NCI-H1930 (cell line): ENCODE data around the gene MLXIPL.
"Not testable (repeated sequence)": the region's sequence is repeated elsewhere in the genome, so short reads cannot be mapped to it uniquely, and the experiment has no call there.

Source experiments
- DNase-seq, 2 experiments: peaks; one replicate each; lab custom pipeline; 2025; lab: John Stamatoyannopoulos, UW

The MLXIPL gene

DNA sequence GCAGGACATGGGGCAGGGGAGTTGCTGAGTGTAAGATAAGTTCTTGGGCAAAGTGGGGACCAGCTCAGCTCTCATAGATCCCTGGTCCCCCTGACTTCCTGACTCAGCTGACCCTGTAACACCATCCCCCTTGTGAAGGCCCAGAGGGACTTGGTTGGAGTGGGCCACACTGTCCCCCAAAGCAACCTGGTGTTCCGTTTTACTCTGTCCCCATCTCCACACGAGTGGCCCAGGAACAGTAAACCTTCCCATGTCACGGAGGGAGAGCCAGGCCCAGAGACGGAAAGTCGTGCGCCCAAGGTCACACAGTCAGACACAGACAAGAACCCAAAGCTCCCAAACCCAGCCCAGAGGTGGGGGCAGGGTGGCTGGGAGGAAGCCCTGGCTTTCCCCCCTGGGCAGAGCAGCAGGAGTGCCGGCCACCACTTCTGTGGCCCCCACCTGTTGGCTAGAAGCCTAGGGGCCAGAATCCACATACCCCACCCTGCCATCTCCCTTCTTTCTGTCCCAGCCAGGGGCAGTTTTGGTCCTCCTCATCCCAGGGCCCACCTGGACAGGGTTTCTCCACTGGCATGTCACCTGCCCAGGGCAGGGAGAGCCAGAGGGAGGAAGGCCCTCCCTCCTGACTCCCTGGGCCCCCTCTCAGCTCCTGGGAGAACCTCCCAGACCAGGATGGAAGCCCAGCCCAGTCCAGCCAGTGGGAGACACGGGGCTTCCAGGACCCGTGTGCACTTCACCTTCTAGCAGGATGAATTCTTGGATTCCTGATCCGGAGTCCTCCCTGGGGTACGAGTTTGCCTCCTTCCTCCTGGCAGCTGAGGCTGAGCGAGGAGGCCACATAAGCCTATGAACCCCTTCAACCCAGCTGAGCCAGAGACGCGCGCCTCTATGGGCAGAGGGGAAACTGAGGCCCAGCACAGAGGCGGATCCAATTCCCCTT lies 22.7 kb upstream of the MLXIPL start:
- DNase-seq: no peak

DNA sequence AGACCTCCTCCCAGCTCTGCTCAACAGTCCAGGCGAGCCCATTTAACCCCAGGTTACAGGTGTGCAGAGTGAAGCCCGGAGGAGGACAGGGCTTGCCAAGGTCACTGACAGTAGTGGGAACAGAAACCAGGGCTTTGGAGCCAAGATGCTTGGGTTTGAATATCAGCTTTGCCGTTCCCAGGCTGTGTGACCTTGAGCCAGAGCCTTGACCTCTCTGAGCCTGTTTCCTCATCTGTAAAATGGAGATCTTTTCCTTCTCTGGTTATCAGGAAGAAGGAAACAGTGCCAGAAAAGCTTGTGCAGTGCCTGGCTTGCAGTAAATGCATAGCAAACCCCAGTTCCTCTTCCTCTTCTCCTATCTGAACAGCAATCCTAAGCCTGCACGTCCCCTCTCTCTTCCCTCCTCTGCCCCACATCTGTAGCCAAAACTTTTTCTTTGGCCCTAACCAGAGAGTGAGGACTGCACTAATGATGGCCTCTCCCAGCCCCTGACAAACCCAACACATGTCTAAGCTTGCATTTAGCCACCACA lies 21.4 kb upstream of the MLXIPL start:
- DNase-seq: no peak

DNA sequence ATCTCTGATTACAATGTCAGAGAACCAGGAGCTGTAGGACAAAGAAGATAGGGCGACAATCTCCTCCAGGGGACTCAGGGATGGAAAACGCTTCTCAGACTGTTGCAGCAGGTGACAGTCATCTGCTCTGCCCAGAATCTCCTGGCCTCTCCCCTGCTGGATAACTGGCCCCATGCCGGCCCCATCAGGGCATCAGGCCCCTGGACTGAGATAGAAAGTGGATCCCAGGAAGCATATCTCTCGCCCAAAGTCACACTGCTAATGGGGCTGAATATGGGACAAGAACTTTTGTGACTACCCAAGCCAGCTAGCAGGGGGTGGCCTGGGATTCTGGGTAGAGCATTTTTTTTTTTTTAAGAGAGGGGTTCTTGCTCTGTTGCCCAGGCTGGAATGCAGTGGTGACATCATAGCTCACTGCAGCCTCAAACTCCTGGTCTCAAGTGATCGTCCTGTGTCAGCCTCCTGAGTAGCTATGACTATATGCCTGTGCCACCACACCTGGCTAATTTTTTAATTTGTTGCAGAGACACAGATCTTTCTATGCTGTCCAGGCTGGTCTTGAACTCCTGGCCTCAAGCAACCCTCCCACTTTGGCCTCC lies 20.5 kb upstream of the MLXIPL start:
- DNase-seq: no peak

DNA sequence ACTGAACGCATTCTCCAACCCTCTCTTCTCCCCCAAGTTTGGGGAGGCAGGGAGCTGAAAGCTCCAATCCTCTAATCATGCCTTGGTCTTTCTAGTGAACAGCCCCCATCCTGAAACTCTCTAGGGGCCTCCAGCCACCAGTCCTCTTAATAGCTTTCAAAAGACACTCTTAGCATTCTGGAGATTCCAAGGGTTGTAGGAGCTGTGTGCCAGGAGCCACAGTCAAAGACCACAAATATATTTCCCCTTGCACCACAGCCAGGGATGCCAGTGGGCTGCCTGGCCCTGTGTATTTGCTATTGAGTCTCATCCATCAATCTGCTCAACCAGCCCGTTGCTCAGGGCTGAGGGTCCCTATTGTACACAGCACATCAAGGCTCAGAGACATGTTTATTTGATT lies 18.5 kb upstream of the MLXIPL start:
- no peak for DNase-seq

DNA sequence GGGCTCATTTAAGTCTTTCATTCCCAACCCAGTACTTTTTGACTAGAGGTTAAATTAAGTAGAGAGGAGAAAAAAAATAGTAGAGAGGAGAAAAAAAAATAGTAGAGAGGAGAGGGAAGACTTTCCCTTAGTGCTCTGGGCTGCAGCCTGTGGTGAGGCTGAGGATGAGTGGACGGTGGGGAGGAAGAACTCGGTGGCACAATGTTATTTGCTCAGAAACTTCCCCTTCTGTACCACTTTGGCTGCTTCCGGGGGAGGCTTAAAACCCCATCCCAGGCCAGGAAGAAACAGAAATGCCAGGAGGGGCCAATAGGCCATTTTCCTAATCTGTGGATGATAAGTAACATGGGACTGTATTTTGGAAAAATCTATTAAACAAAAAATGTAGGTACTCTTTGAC lies 14.6 kb upstream of the MLXIPL start:
- no peak for DNase-seq

DNA sequence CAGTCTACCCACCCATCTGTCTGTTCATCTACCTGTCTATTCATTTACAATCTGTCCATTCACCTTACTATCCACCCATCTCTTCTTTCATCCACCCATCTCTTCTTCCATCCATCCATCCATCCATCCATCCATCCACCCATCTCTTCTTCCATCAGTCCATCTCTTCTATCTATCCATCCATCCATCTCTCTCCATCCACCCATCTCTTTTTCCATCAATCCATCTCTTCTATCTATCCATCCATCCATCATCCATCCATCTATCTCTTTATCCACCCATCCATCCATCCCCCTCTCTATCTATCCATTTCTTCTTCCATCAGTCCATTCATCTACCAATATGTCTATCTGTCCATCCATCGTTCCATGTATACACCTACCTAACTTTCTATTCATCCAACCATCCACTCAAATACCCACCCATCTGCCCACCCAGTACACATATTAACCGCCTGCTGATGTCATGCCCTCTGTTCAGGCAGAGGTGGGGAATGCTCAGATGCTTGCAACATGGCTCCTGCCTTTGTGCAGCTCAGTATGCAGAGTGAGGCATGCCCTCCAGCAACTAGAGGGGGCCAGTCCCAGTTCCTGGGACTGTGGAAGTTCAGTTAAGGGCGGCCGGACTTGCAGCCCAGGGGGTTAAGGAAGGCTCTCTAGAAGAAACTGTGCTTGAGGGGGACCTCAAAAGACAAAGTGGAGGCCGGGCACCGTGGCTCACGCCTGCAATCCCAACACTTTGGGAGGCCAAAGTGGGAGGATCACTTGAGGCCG lies 11.3 kb upstream of the MLXIPL start:
- no peak for DNase-seq

DNA sequence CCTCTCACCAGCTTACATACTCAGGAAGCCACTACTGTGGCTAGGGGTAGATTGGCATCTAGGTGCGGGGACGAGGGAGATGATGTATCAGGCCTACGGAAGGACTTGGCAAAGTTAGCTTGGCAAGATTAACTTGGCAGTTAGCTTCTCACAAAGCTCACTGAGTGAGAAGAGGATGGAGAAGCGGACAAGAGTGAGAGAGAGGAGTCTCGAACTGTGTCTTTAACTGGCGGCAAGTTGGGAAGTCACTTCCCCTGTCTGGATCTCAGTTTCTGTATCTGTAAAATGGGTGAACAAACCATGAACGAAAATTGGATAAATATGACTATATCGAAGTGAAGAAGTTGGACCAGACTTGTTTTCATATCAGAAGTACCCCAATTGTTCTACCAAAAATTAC lies 9.5 kb upstream of the MLXIPL start:
- no peak for DNase-seq

DNA sequence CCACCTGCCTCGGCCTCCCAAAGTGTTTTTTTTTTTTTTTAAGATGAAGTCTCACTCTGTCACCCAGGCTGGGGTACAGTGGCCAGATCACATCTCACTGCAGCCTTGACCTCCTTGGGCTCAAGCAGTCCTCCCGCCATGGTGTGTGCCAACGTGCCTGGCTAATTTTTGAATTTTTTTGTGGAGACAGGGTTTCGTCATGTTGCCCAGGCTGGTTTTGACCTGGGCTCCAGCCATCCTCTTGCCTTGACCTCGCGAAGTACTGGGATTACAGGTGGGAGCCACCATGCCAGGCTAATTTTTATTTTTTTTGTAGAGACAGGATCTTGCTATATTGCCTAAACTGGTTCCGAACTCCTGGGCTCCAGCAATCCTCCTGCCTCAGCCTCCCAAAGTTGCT lies 9.0 kb upstream of the MLXIPL start:
- DNase-seq: no peak

DNA sequence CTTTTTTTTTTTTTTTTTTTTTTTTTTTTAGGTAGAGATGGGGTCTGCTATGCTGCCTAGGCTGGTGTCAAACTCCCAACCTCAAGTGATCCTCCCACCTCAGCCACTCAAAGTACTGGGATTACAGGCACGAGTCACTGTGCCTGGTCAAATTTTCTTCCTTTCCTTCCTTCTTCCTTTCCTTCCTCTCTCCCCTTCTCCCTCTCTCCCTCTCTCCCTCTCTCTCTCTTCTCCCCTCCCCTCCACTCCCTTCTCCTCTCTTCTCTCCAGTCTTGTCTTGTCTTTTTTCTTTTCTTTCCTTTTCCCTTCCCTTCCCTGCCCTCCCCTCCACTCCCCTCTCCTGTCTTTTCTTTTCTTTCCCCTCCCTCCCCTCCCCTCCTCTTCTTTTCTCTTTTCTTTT lies 7.2 kb upstream of the MLXIPL start:
- DNase-seq: no peak

DNA sequence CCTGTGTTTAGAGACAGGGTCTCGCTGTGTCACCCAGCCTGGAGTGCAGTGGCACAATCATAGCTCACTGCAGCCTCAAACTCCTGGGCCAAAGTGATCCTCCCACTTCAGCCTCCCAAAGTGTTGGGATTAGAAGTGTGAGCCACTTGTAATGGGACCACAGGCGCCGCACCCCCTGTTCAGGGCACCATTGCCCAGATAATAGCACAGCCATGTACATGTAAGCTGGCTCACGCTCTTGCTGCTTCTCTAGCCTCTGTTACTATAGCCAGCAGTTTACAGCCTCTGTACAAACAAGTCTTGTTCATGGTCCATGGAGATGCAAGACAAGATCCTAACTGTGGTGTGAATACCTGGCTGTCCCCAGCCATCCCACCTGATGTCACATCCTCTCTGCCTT lies 4.2 kb upstream of the MLXIPL start:
- DNase-seq: no peak

DNA sequence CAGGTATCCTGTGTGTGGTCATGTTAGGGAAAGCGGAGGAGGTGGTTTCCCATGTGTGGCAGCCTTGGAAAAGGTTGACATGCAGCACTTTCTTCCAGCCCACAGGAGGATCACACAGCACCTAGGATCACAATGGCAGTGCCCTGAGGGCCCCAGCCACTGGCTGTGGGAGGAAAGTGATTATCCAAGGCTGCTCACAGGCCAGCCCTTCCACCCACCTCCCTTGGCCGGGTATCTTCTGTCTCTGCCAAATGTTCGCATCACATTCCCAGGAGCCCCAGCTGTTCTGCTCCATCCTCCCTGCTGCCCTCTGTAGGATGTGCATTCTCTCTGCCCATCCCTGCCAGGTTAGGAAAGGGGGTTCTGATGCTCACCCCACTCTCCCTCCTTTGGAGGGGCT lies 2.5 kb upstream of the MLXIPL start:
- DNase-seq: no peak

DNA sequence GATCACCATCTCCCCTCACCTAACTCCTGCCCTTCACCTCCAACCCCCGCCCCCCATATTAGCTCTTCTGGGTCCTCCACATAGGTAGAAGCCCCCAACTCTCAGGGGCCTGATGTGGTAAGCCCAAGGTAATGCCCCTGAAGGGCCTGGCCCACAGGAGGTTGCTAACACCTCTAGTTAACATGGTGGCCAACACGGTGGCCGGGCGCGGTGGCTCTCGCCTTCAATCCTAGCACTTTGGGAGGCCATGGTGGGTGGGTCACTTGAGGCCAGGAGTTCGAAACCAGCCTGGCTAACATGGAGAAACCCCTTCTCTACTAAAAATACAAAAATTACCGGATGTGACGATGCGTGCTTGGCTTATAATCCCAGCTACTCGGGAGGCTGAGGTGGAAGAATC lies 954 bp upstream of the MLXIPL start:
- DNase-seq: no peak

DNA sequence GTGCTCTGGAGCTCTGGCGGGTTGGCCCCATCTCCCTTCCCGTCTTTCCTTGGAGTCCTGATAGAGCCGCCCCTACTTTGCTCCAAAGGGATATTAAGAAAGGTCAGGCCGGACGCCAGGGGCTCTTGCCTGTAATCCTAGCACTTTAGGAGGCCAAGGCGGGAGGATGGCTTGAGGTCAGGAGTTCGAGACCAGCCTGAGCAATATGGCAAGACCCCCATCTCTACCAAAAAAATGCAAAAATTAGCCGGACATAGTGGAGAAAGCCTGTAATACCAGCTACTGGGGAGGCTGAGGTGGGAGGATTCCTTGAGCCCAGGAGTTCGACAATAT lies 313 bp upstream of the MLXIPL start:
- DNase-seq: no peak

DNA sequence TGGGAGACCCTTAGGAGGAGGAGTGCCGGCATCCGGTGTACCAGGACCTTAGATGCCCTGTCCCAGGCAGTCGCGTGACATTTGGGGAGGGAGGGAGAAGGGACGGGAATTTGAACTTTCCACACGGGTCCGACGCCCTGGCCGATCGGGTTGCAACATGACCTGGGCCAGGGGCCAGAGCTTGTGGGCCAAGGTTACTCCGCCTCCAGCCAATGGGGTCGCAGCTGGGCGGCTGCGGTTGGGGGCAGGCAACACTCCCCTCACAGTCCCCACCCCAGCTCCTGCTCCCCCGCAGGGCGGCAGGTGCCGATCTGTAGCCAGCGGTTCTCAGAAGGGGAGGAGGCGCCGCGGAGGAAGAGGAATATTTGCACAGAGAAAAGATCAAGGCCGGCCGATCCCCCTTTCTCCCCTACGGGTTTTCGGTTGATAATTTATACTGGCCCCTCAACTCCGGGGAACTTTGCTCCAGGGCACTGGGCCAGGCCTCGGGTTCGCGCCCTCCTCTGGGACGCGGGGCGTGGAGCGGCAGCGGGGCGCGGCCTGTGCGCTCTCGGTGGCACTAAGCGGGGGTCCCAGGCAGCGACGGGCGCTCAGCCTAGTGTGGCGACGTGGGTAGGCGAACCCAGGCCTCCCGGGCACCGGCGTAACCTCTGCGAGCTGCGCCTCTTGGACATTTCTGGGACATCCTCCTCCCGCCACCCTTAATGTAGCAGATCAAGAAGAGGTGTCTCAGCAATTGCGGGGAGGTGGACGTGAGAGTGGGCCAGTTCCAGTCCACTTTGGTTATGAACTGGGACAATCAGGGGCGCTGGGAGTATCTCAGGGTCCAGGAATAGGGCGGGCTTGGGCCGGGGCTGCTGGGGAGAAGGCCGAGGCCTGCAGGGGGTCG lies 1.2 kb downstream of the MLXIPL start:
- no peak for DNase-seq

DNA sequence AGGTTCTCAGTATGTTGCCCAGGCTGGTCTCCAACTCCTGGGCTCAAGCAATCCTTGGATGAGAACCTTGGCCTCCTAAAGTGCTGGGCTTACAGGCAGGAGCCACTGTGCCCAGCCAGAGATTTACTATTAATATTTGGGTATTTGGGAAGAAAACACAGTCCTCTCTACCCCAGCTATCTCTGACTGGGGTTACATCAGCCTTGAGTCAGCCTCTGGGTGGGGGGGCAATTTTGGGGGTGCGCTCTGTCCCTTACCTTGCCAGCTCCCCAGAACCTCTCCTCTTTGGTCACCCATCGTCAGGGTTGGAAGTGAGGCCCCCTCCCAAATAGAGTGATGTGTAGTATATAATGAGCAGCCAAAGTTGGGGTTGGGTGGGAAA lies 1.8 kb downstream of the MLXIPL start:
- DNase-seq: no peak

DNA sequence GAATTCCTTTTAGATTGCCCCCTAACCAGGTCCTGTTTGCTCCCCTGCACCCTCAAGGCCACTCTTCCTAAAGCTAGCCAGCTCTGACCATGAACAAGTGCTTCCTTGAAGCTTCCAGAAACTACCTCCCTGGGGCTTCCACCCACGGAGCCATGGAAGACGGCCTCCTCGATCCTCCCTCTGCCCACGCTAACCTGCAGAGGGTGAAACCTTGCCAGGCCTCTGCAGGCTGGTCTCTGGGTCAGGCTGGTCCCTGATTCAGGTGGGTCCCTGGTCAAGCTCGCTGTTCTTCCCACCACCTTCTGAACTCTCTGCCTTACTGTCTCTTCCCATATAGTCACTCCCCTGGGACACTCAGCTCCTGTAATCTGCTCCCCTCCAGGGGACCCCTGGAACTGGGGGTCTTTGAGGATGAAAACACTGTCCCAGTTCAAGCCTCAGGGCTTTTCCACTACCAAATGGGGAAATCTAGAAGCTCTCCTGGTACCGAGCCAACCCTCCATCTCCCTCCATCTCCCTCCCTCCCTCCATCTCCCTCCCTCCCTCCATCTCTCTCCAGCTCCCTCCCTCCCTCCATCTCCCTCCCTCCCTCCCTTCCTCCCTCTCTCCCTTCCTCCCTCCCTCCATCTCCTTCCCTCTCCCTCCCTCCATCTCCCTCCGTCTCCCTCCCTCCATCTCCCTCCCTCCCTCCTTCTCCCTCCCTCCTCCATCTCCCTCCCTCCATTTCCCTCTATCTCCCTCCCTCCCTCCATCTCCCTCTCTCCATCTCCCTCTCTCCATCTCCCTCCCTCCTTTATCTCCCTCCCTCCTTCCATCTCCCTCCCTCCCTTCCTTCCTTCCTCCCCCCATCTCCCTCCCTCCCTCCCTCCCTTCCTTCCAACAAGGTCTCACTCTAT lies 2.9 kb downstream of the MLXIPL start:
- no peak for DNase-seq

DNA sequence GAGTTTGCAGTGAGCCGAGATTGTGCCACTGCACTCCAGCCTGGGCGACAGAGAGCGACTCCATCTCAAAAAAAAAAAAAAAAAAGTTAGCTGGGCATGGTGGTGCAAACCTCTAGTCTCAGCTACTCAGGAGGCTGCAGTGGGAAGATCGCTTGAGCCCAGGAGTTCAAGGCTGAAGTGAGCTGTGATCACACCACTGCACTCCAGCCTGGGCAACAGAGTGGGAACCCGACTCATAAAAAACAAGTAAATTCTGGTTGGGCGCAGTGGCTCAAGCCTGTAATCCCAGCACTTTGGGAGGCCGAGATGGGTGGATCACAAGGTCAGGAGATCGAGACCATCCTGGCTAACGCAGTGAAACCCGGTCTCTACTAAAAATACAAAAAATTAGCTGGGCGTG lies 4.9 kb downstream of the MLXIPL start:
- not testable (repeated sequence) for DNase-seq

DNA sequence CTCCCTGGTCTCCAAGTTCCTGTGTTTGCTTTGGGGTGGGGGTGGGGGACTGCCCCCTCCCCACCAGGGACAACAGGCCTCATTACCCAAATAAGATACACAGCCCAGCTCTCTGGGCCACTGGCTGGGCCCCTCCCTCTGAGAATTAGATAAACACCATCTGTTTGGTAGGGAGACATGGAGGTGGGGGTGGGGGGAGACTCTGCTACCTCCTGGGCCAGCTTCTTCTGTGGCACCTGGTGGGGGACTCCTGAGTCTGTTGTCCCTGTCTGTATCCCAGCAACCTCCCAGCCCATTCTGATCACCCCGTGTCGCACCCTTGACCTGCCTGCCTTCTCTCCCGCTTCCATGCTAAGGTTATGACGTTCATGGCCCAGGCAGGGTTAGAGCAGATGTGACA lies 5.8 kb downstream of the MLXIPL start:
- no peak for DNase-seq

DNA sequence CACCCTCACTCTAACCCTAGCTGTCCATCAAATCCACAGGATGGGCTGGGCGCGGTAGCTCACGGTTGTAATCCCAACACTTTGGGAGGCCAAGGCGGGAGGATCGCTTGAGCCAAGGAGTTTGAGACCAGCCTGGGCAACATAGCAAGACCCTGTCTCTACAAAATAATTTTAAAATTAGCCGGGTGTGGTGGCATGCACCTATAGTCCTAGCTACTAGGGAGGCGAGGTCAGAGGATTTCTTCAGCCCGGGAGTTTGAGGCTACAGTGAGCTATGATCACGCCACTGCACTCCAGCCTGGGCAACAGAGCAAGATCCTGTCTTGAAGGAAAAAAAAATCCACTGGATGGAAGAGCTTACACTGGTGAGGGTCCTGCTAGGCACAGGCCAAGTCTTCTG lies 6.8 kb downstream of the MLXIPL start:
- DNase-seq: not testable (repeated sequence)

DNA sequence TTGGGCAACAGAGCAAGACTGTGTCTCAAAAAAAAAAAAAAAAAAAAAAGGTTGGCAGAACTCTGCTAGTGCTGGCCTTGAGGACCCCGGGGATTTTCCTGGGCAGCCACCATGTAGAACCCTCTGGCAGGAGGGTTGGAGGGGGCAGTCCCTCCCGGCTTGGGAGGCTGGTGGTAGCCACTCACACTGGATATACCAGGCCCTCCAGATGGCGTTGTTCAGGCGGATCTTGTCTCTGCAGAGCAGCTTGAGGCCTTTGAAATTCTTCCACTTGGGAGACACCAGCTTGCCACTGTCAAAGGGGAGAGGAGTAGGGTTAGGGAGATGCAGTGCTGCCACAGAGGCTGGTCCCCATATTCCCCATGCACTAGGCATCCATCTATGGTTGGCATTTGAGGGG lies 8.4 kb downstream of the MLXIPL start:
- no peak for DNase-seq

DNA sequence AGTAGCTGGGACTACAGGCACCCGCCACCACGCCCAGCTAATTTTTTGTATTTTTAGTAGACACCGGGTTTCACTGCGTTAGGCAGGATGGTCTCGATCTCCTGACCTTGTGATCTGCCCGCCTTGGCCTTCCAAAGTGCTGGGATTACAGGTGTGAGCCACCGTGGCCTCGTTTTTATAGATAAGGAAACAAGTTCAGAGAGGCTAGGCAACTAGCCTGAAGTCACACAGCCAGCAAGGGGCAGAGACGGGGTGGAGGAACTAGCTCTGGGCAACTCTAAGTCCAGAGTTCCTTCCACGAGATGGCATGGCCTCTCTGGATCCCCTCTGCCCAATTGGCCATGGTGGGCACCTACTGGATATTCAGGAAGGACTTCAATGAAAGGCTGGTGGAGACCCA lies 9.4 kb downstream of the MLXIPL start:
- not testable (repeated sequence) for DNase-seq
